Measurements from ENCODE around the gene CREM. TPM values are rescaled to one million over a fixed set of nuclear protein-coding genes. Genes with fewer than 3 reads are reported as not detected.

CREM gene
- total and polyA plus RNA-seq, 2 donors from 2014 or later = 41.3 to 43.9 TPM

GRCh38 chr10:35135861-35136260 lies 9.2 kb downstream of the CREM start:
- intact Hi-C loops (cut with DNase I) = no loop called here
- Histone ChIP-seq H3K27ac (ENCODE audit: low read depth in 2 of 2, low read length in 2 of 2) (no peak overlapping the region), H3K4me1 (ENCODE audit: control insufficient read depth in 2 of 3, insufficient read depth in 2 of 3, low read depth in 1 of 3, low read length in 3 of 3) (peaks cover 0 to under 1% (median 0%) of the 10 kb centered on the region in 3 donors), H3K9me3 (ENCODE audit: control insufficient read depth in 2 of 3, insufficient read depth in 1 of 3, low read length in 3 of 3) (no peaks in the 10 kb centered on the region), H3K36me3 (ENCODE audit: control insufficient read depth in 2 of 3, insufficient read depth in 3 of 3, low read length in 3 of 3) (no peaks in the 10 kb centered on the region), H3K9ac (ENCODE audit: low read length in 3 of 3) (no peak overlapping the region), H3K27me3 (ENCODE audit: control insufficient read depth, insufficient read depth, low read length) (no peaks in the 10 kb centered on the region), H3K4me3 (ENCODE audit: low read length in 3 of 3) (no peak overlapping the region)
- DNase-seq (no peak), FAIRE-seq (no peak)
- TF ChIP-seq CTCF (IDR thresholded peaks at IDR 0.05; ENCODE audit: borderline replicate concordance, extremely low read depth, insufficient read depth) = no peak

- no peak overlapping the region for H3K4me3 ChIP-seq (ENCODE audit: low read length in 3 of 3)
- H3K9ac ChIP-seq (ENCODE audit: low read length in 3 of 3) = no peak overlapping the region
- H3K27ac ChIP-seq (ENCODE audit: low read depth in 2 of 2, low read length in 2 of 2) = no peak overlapping the region
- DNase-seq (no peak), FAIRE-seq (no peak)
- H3K4me1 ChIP-seq (ENCODE audit: control insufficient read depth in 2 of 3, insufficient read depth in 2 of 3, low read depth in 1 of 3, low read length in 3 of 3) = no peaks in the 10 kb centered on the region
- no peak for TF ChIP-seq CTCF (IDR thresholded peaks at IDR 0.05; ENCODE audit: borderline replicate concordance, extremely low read depth, insufficient read depth)
- no peaks in the 10 kb centered on the region for H3K36me3 ChIP-seq (ENCODE audit: control insufficient read depth in 2 of 3, insufficient read depth in 3 of 3, low read length in 3 of 3)
- no peaks in the 10 kb centered on the region for H3K9me3 ChIP-seq (ENCODE audit: control insufficient read depth in 2 of 3, insufficient read depth in 1 of 3, low read length in 3 of 3)
- intact Hi-C loops (cut with DNase I) = no loop called here
- no peaks in the 10 kb centered on the region for H3K27me3 ChIP-seq (ENCODE audit: control insufficient read depth, insufficient read depth, low read length)
Observed at GRCh38 chr10:35136263-35136815, 9.7 kb downstream of the CREM start.

- Histone ChIP-seq H3K9me3 (ENCODE audit: control insufficient read depth in 2 of 3, insufficient read depth in 1 of 3, low read length in 3 of 3) (no peaks in the 10 kb centered on the region), H3K4me3 (ENCODE audit: low read length in 3 of 3) (no peak overlapping the region), H3K9ac (ENCODE audit: low read length in 3 of 3) (no peak overlapping the region), H3K27me3 (ENCODE audit: control insufficient read depth, insufficient read depth, low read length) (no peaks in the 10 kb centered on the region), H3K4me1 (ENCODE audit: control insufficient read depth in 2 of 3, insufficient read depth in 2 of 3, low read depth in 1 of 3, low read length in 3 of 3) (no peaks in the 10 kb centered on the region), H3K27ac (ENCODE audit: low read depth in 2 of 2, low read length in 2 of 2) (no peak overlapping the region), H3K36me3 (ENCODE audit: control insufficient read depth in 2 of 3, insufficient read depth in 3 of 3, low read length in 3 of 3) (no peaks in the 10 kb centered on the region)
- FAIRE-seq (no peak), DNase-seq (no peak)
- no peak for TF ChIP-seq CTCF (IDR thresholded peaks at IDR 0.05; ENCODE audit: borderline replicate concordance, extremely low read depth, insufficient read depth)
- intact Hi-C loops (cut with DNase I) = no loop called here
Observed at GRCh38 chr10:35140126-35140525, 13.5 kb downstream of the CREM start.

- intact Hi-C loops (cut with DNase I) = no loop called here
- Histone ChIP-seq H3K36me3 (ENCODE audit: control insufficient read depth in 2 of 3, insufficient read depth in 3 of 3, low read length in 3 of 3) (no peaks in the 10 kb centered on the region), H3K9ac (ENCODE audit: low read length in 3 of 3) (no peak overlapping the region), H3K27me3 (ENCODE audit: control insufficient read depth, insufficient read depth, low read length) (no peaks in the 10 kb centered on the region), H3K27ac (ENCODE audit: low read depth in 2 of 2, low read length in 2 of 2) (no peak overlapping the region), H3K4me3 (ENCODE audit: low read length in 3 of 3) (no peak overlapping the region), H3K9me3 (ENCODE audit: control insufficient read depth in 2 of 3, insufficient read depth in 1 of 3, low read length in 3 of 3) (no peaks in the 10 kb centered on the region), H3K4me1 (ENCODE audit: control insufficient read depth in 2 of 3, insufficient read depth in 2 of 3, low read depth in 1 of 3, low read length in 3 of 3) (no peaks in the 10 kb centered on the region)
- FAIRE-seq (no peak), DNase-seq (no peak)
- TF ChIP-seq CTCF (IDR thresholded peaks at IDR 0.05; ENCODE audit: borderline replicate concordance, extremely low read depth, insufficient read depth) = no peak
Observed at GRCh38 chr10:35140727-35141126, 14.1 kb downstream of the CREM start.
